Subcutaneous adipose tissue (tissue), 4 donors: ENCODE measurements around the gene MOK. TPM values are rescaled to one million over a fixed set of nuclear protein-coding genes. Genes with fewer than 3 reads are reported as not detected.

Experiments
- CTCF ChIP-seq: fragments of 450-650 bp; IDR thresholded peaks from one replicate; pipeline ENCODE4 v1.5.1; 2016; ENCODE audit warnings: low read depth, mild to moderate bottlenecking, control low read depth, antibody characterized with exemption, moderate library complexity
- total RNA-seq, 4 donors: library from RNA; depleted of rRNA; stranded (reverse); fragments of >200 nt; gene quantifications; one replicate each; pipeline ENCODE4 v1.1.0, GENCODE V29; 2016

Gene MOK
- total RNA-seq: 10 to 100 TPM in 1 of 4 donors, 1 to 10 TPM in 3; 4.0 to 13.9 (median 6.1) TPM

- no peak for TF ChIP-seq CTCF
Observed at GRCh38 chr14:102304611-102305506, at the start of gene MOK. Gene MOK (minus strand): TSS chr14:102305164. CDS start chr14:102304968, 196 bp downstream.

- TF ChIP-seq CTCF: no peak
Observed at GRCh38 chr14:102353126-102353619, 48.2 kb upstream of the MOK start.

GRCh38 chr14:102352213-102352612 is 47.2 kb upstream of the MOK start:
- TF ChIP-seq CTCF: no peak

GRCh38 chr14:102351023-102351422 is 46.1 kb upstream of the MOK start:
- no peak for TF ChIP-seq CTCF

GRCh38 chr14:102348376-102348775 is 43.4 kb upstream of the MOK start:
- no peak for TF ChIP-seq CTCF

GRCh38 chr14:102346645-102347044 is 41.7 kb upstream of the MOK start:
- TF ChIP-seq CTCF: no peak

GRCh38 chr14:102345232-102345631 is 40.3 kb upstream of the MOK start:
- no peak for TF ChIP-seq CTCF
